Activated CD4-positive, alpha-beta T cell treated with anti-CD3 and anti-CD28 coated beads, Interleukin-2, amount 50 U/mL, for 16 hours (primary cell): ENCODE data around the gene BORCS8.
A peak's percentile ranks its signal among the peaks of the same experiment; 100 is the strongest.
"Not testable (repeated sequence)": the region's sequence is repeated elsewhere in the genome, so short reads cannot be mapped to it uniquely, and the experiment has no call there.

Experiments used
- DNase-seq: peaks from one replicate; pipeline ENCODE4 v3.0.0-alpha.2; 2020

The BORCS8 gene

GRCh38 chr19:19179548-19180441 is 12.2 kb downstream of the BORCS8 start:
- DNase-seq, result no peak

- DNase-seq, result no peak
These were observed 15.0 kb downstream of the BORCS8 start for GRCh38 chr19:19176950-19177349.

GRCh38 chr19:19173243-19173642 is 18.7 kb downstream of the BORCS8 start:
- DNase-seq, result not testable (repeated sequence)

GRCh38 chr19:19171821-19172532 is 20.0 kb downstream of the BORCS8 start:
- no peak for DNase-seq

- DNase-seq, result no peak
These were observed 20.9 kb downstream of the BORCS8 start for GRCh38 chr19:19170873-19171672.

GRCh38 chr19:19170053-19170872 is 21.7 kb downstream of the BORCS8 start, which contains the start of gene MEF2B:
Gene MEF2B, minus strand, starts transcription at chr19:19170263. Its CDS starts 19,528 bp downstream, at chr19:19150735.
- peak; percentile 67 for DNase-seq

- DNase-seq, result no peak
These were observed 22.5 kb downstream of the BORCS8 start for GRCh38 chr19:19169236-19170052.

GRCh38 chr19:19167612-19168011 is 24.3 kb downstream of the BORCS8 start:
- no peak for DNase-seq

GRCh38 chr19:19165396-19165795 is 26.6 kb downstream of the BORCS8 start:
- DNase-seq, result no peak

- no peak for DNase-seq
These were observed 29.5 kb downstream of the BORCS8 start for GRCh38 chr19:19162495-19162894.

- no peak for DNase-seq
These were observed 31.4 kb downstream of the BORCS8 start for GRCh38 chr19:19160461-19161035.

- DNase-seq, result no peak
These were observed 32.4 kb downstream of the BORCS8 start for GRCh38 chr19:19159534-19159933.

GRCh38 chr19:19157808-19158207 is 34.1 kb downstream of the BORCS8 start:
- no peak for DNase-seq

GRCh38 chr19:19155495-19156219 is 36.3 kb downstream of the BORCS8 start:
- DNase-seq, result no peak

GRCh38 chr19:19154768-19155494 is 37.0 kb downstream of the BORCS8 start:
- DNase-seq, result no peak

- no peak for DNase-seq
These were observed 39.1 kb downstream of the BORCS8 start for GRCh38 chr19:19152668-19153384.

GRCh38 chr19:19151418-19151817 is 40.5 kb downstream of the BORCS8 start:
- DNase-seq, result no peak

GRCh38 chr19:19149435-19149834 is 42.5 kb downstream of the BORCS8 start:
- no peak for DNase-seq

- DNase-seq, result not testable (repeated sequence)
These were observed 43.4 kb downstream of the BORCS8 start for GRCh38 chr19:19148504-19148903.
